ENCODE measurements around the gene SLCO1C1.

- TF ChIP-seq CTCF (IDR thresholded peaks at IDR 0.05 in 4 of 5, conservative IDR thresholded peaks at IDR 0.05 in 1 of 5) (peak in 2 of 5 experiments; percentile 33 to 40), POLR2A (IDR thresholded peaks at IDR 0.05) (no peak)
Measured at GRCh38 chr12:20646239-20646827, 48.8 kb upstream of the SLCO1C1 start.

Measured in gastrocnemius medialis (tissue), 4 donors.